GM19099 (cell line): ENCODE results near the gene OR11A1.

Experiments used
- POLR2A ChIP-seq: IDR thresholded peaks from 3 replicates; pipeline ENCODE4 v1.6.1; 2011; ENCODE audit warnings: low read depth; ENCODE audit not compliant: insufficient read length; ENCODE audit errors: extremely low read depth

OR11A1 gene

DNA sequence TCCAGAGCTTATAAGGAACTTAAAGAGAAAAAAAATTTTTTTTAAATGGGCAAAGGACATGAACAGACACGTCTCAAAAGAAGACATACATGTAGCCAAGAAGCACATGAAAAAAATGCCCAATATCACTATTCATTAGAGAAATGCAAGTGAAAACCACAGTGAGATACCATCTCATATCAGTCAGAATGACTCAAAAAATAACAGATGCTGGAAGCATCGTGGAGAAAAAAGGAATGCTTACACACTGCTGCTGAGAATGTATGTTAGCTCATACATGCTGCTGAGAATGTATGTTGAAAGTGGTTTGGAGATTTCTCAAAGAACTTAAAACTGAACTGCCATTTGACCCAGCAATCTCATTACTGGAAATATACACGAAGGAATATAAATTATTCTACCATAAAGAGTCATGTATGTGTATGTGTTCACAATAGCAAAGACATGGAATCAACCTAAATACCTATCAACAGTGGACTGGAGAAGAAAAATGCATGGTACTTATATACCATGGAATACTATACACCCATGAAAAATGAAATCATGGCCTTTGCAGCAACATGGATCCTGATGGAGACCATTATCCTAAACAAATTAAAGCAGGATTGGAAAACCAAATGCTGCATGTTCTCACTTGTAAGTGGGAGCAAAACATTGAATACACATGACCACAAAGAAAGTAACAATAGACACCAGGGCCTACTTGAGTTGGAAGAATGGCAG, 5.2 kb downstream of the OR11A1 start:
- no peak for TF ChIP-seq POLR2A

GRCh38 chr6:29447670-29448069, 9.2 kb downstream of the OR11A1 start:
- TF ChIP-seq POLR2A, result no peak

- no peak for TF ChIP-seq POLR2A
Measured at GRCh38 chr6:29442719-29443118, 14.2 kb downstream of the OR11A1 start.

DNA sequence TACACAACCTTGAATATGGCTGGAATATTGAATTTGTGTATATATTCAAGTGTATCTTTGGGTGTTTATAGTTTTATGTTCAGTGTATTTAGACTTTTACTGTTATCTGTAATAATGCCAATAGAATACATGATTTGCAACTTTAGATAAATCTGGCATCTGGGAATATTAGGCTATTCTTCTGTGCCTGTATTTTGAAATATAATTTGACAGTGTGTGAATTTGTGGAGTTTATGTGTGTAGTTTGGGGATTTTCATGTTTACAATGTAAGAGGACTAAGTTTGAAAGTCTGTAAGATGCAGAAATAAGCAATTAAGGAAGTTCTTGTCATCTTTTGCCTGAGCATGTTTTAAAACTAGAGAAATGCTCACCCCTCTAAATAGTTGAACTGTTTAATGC, 17.9 kb downstream of the OR11A1 start, which contains the start of gene OR10C1:
TSS of gene OR10C1 (plus strand) at position 301 of the 400 bp plus-strand sequence. CDS start 710 bp downstream, outside the sequence.
- no peak for TF ChIP-seq POLR2A

DNA sequence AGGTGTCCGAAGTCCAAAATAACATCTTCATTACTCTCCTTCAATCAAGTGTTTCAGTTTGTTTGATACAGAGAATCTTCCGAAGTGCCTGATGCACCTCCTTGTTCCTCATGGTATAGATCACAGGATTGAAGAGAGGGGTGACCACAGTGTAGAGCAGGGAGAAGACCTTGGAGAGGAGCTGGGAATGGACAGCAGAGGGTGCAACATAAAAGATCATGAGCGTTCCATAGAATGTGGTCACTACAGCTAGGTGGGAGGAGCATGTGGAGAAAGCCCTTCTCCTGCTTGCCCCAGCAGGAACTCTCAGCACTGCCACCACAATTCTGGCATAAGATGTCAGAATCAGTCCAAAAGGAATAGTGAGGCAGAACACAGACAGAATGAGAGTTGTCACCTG, 30.2 kb downstream of the OR11A1 start:
- no peak for TF ChIP-seq POLR2A

DNA sequence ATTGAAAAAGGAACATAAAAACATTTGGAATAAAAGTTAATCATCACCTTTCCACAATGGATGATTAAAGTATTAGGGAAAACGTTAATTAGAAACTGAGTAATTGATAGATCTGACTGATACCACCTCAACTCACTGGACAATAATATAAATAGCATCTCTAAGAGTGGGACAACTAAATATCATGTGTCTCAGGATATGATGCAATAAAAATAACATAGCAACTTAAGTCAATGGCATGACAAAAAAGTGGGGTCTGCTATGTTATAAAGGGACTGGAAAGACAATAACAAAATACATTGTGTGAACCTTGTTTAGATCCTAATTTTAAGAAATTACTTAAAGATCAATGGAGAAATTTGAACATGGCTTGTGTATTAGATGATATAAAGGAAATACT, 31.8 kb downstream of the OR11A1 start:
- no peak for TF ChIP-seq POLR2A

DNA sequence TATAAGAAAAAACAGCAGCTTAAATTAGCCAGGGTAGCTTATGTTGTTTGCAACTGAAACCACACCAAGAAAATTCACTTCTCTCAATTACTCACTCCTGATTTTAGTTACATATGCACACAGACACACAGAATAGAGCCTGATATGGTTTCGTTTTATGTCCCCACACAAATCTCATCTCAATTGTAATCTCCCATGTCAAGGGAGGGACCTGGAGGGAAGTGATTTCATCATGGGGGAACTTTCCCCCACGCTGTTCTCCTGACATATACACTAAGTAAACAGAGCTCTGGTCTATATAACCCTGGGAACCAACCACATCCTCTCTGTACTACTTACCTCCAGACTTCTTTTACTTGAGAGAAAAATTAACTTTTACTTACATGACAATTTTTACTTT, 32.3 kb downstream of the OR11A1 start:
- no peak for TF ChIP-seq POLR2A

GRCh38 chr6:29424168-29424567, 32.7 kb downstream of the OR11A1 start:
- TF ChIP-seq POLR2A, result no peak

DNA sequence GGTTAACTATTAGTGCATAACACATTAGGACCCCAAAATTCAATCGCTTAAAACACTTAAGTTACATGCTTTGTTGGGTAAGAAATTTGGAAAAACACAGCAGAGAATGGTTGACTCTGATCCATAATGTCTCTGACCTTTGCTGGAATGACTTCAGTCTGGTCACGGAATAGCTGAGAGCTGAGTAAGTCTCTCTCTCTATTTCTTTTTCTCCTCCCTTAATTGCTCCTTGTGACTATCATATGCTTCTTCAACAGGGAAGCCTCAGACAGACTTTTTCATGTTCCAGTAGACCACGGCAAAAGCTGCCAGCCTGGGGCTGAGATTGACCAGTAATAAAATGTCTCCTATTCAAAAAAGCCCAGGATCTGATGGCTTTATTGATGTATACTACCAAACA, 37.4 kb downstream of the OR11A1 start:
- no peak for TF ChIP-seq POLR2A

GRCh38 chr6:29414588-29414987, 42.3 kb downstream of the OR11A1 start, which contains the start of gene OR12D1:
Gene OR12D1 (plus strand): TSS chr6:29414928.
- no peak for TF ChIP-seq POLR2A

GRCh38 chr6:29403801-29404200, 53.1 kb downstream of the OR11A1 start:
- TF ChIP-seq POLR2A, result no peak

GRCh38 chr6:29399525-29399924, 57.3 kb downstream of the OR11A1 start:
- no peak for TF ChIP-seq POLR2A

DNA sequence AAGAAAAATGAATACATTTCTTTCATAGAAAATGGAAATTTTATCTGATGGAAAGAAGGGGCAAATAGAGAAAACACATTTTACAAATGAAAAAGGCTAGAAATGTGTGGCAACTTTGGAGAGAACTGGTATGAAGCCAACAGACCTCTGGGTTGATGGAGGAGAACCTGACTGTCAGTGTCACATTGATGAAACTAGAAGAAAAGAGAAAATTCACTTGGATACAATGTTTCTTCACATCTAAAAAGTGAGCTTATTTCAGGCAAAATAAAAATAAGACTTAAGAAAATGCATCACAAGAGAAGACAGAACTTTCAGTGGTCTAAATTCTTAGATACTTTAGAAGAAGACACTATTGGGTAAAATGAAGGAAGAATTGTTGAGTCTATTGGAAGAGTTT, 61.5 kb downstream of the OR11A1 start, which contains the start of gene OR12D2:
TSS of gene OR12D2 (plus strand) at position 301 of the 400 bp plus-strand sequence. CDS start 1,069 bp downstream, outside the sequence.
- TF ChIP-seq POLR2A, result no peak

- no peak for TF ChIP-seq POLR2A
Measured at GRCh38 chr6:29388533-29388932, 68.3 kb downstream of the OR11A1 start.

DNA sequence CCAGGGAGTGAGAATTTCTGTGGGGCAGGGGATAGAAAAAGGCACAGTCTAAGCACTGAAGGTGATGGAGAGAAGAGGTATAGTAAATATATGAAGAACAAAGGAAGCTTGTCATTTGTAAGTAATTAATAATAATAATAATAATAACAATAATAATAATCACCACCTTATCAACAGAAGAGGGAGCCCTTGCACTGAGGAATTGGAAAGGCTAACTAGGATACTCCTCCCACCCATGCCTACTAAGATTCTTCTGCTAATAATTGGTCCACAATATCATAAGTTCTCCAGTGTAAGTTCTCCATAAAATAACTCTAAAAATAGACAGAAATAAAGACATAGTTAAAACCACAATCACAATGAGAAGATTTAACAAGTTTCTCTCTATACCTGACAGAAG, 80.9 kb downstream of the OR11A1 start:
- no peak for TF ChIP-seq POLR2A
